ENCODE data around the gene CCDC57.

CCDC57 gene

DNA sequence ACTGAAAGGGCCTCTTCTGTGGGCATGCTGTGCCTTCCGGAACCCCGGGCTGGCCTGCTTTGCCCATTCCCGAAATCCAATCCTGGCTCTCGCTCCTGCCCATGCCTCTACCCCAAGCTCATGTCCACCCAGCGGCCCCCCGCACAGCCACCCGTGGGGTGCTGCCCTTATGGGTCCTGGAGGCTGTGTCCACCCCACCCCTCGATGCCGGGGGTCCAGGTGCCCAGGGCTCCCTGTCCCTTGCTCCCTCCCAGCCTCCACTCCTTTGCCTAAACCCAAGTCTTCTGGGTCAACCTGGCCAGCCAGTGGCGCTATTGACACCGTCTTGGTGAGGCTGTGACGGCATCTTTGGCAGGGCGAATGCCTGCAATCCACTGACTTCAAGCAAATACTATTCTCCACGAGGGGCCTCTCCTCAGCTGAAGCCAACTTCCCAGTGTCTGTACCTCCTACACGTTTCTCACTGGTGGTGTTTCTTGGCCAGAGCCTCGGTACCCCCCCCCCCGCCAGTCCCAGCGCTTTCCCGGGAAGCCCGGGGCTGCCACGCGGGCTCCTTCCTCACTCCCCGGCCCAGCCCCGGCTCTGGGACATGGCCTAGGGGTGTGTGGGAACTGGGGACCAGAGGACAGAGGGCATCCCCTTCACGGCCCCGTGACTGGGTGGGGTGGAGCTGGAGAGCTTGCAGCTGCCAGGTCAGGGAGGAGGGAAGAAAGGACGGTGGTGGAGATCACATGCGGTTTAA, 134.9 kb downstream of the CCDC57 start:
- DNase-seq (ENCODE audit: low read depth) = no peak
- H3K4me3 ChIP-seq (ENCODE audit: low read depth, low read length) = no peak overlapping the region
- TF ChIP-seq CTCF (IDR thresholded peaks at IDR 0.05; ENCODE audit: low read depth, low read length, missing control alignments) = no peak

- no peak for TF ChIP-seq CTCF (IDR thresholded peaks at IDR 0.05; ENCODE audit: low read depth, low read length, missing control alignments)
- no peak for DNase-seq (ENCODE audit: low read depth)
Observed at GRCh38 chr17:82076785-82077591, 135.7 kb downstream of the CCDC57 start.

GRCh38 chr17:82076018-82076784, 136.4 kb downstream of the CCDC57 start:
- DNase-seq (ENCODE audit: low read depth) = no peak
- no peak overlapping the region for H3K4me3 ChIP-seq (ENCODE audit: low read depth, low read length)
- no peak for TF ChIP-seq CTCF (IDR thresholded peaks at IDR 0.05; ENCODE audit: low read depth, low read length, missing control alignments)

More at GRCh38 chr17:82076785-82077591, 135.7 kb downstream of the CCDC57 start:
- no peak overlapping the region for H3K4me3 ChIP-seq (ENCODE audit: low read depth, low read length)

- TF ChIP-seq CTCF (IDR thresholded peaks at IDR 0.05; ENCODE audit: low read depth, low read length, missing control alignments) = no peak
- H3K4me3 ChIP-seq (ENCODE audit: low read depth, low read length) = no peak overlapping the region
- DNase-seq (ENCODE audit: low read depth) = no peak
Observed at GRCh38 chr17:82073446-82073845, 139.2 kb downstream of the CCDC57 start.

- no peak for TF ChIP-seq CTCF (IDR thresholded peaks at IDR 0.05; ENCODE audit: low read depth, low read length, missing control alignments)
- H3K4me3 ChIP-seq (ENCODE audit: low read depth, low read length) = no peak overlapping the region
Observed at GRCh38 chr17:82072827-82073226, 139.8 kb downstream of the CCDC57 start.

DNA sequence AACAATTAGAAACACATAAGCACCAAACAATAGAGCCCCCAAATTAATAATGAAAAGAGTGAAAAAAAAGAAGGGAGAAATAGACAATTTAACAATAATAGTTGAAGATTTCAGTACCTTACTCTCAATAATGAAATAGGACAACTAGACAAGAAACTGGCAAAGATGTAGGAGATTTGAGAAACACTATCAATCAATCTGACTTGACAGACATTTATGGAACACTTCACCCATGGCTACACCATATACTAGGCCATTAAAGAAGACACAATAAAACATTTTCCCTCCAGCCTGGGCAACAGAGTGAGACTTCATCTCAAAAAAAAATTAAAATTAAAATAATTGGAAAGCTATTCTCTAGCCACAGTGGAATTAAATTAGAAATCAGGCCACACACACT, 142.0 kb downstream of the CCDC57 start:
- no peak for DNase-seq (ENCODE audit: low read depth)
- H3K4me3 ChIP-seq (ENCODE audit: low read depth, low read length) = no peak overlapping the region
- TF ChIP-seq CTCF (IDR thresholded peaks at IDR 0.05; ENCODE audit: low read depth, low read length, missing control alignments) = no peak

More at GRCh38 chr17:82072827-82073226, 139.8 kb downstream of the CCDC57 start:
- no peak for DNase-seq (ENCODE audit: low read depth)

Data from GM12864 (cell line).